ENCODE measurements around the gene LMF1.

Gene LMF1

GRCh38 chr16:856101-856500 is 114.7 kb downstream of the LMF1 start:
- no peak for DNase-seq

- no peak for DNase-seq
Measured at GRCh38 chr16:855471-855870, 115.3 kb downstream of the LMF1 start.

- no peak for DNase-seq
Measured at GRCh38 chr16:854808-855410, 115.9 kb downstream of the LMF1 start.

GRCh38 chr16:853981-854807 is 116.6 kb downstream of the LMF1 start:
- DNase-seq, result no peak

- DNase-seq, result no peak
Measured at GRCh38 chr16:853306-853705, 117.5 kb downstream of the LMF1 start.

GRCh38 chr16:852451-853185 is 118.2 kb downstream of the LMF1 start:
- no peak for DNase-seq

GRCh38 chr16:851871-852270 is 118.9 kb downstream of the LMF1 start:
- DNase-seq, result no peak

GRCh38 chr16:851209-851810 is 119.5 kb downstream of the LMF1 start:
- DNase-seq, result no peak

- no peak for DNase-seq
Measured at GRCh38 chr16:850668-851067, 120.1 kb downstream of the LMF1 start.

- DNase-seq, result no peak
Measured at GRCh38 chr16:848510-849253, 122.1 kb downstream of the LMF1 start.

GRCh38 chr16:847681-848445 is 122.9 kb downstream of the LMF1 start:
- no peak for DNase-seq

- no peak for DNase-seq
Measured at GRCh38 chr16:847151-847550, 123.6 kb downstream of the LMF1 start.

- no peak for DNase-seq
Measured at GRCh38 chr16:845351-845745, 125.4 kb downstream of the LMF1 start.

GRCh38 chr16:844638-845350 is 126.0 kb downstream of the LMF1 start:
- DNase-seq, result no peak

- no peak for DNase-seq
Measured at GRCh38 chr16:843771-844170, 127.0 kb downstream of the LMF1 start.

- no peak for DNase-seq
Measured at GRCh38 chr16:842711-843560, 127.8 kb downstream of the LMF1 start.

- no peak for DNase-seq
Measured at GRCh38 chr16:842061-842476, 128.7 kb downstream of the LMF1 start.

GRCh38 chr16:841455-842060 is 129.2 kb downstream of the LMF1 start:
- DNase-seq, result no peak

GRCh38 chr16:840561-841454 is 130.0 kb downstream of the LMF1 start:
- no peak for DNase-seq

All from fibroblast of upper back skin (primary cell).